KMS-11 (cell line): ENCODE data around the gene LDLR.
"Not testable (repeated sequence)": the region's sequence is repeated elsewhere in the genome, so short reads cannot be mapped to it uniquely, and the experiment has no call there.

Experiments used
- H2AFZ ChIP-seq: fragments of 200-600 bp; sonication (generic); 2 replicates; pipeline ENCODE4 v1.6.1; 2016; ENCODE audit warnings: antibody characterized with exemption, mixed run types, low read depth
- H3K27ac ChIP-seq: fragments of 200-600 bp; sonication (generic); 2 replicates; pipeline ENCODE4 v1.6.1; 2016; ENCODE audit warnings: mild to moderate bottlenecking, mixed run types
- H3K27me3 ChIP-seq: fragments of 200-600 bp; sonication (generic); 2 replicates; pipeline ENCODE4 v1.6.1; 2017; ENCODE audit warnings: mild to moderate bottlenecking, low read depth, mixed run types, moderate library complexity; ENCODE audit not compliant: insufficient read depth
- H3K36me3 ChIP-seq: fragments of 200-600 bp; sonication (generic); 2 replicates; pipeline ENCODE4 v1.6.1; 2017; ENCODE audit warnings: mild to moderate bottlenecking, mixed run types; ENCODE audit not compliant: insufficient read depth
- H3K4me1 ChIP-seq: fragments of 200-600 bp; sonication (generic); 2 replicates; pipeline ENCODE4 v1.6.1; 2016; ENCODE audit warnings: mild to moderate bottlenecking, low read depth, mixed run types; ENCODE audit not compliant: poor library complexity, severe bottlenecking
- H3K4me2 ChIP-seq: fragments of 200-600 bp; sonication (generic); 2 replicates; pipeline ENCODE4 v1.7.0; 2016; ENCODE audit warnings: mild to moderate bottlenecking, mixed run types
- H3K4me3 ChIP-seq: fragments of 200-600 bp; sonication (generic); IDR thresholded peaks from 2 replicates; pipeline ENCODE4 v1.6.1; 2017; ENCODE audit warnings: low read depth, low read length, mixed read lengths; ENCODE audit not compliant: insufficient read depth
- H3K79me2 ChIP-seq: fragments of 200-600 bp; sonication (generic); 2 replicates; pipeline ENCODE4 v1.6.1; 2016; ENCODE audit warnings: low read depth, mixed run types; ENCODE audit not compliant: insufficient read depth
- H3K9ac ChIP-seq: fragments of 200-600 bp; sonication (generic); 2 replicates; pipeline ENCODE4 v1.6.1; 2016; ENCODE audit warnings: mild to moderate bottlenecking, mixed run types
- H4K20me1 ChIP-seq: fragments of 200-600 bp; sonication (generic); 2 replicates; pipeline ENCODE4 v1.6.1; 2016; ENCODE audit warnings: mild to moderate bottlenecking, mixed run types; ENCODE audit not compliant: insufficient read depth
- TF ChIP-seq, protein P1 (sequence below): fragments of 200-600 bp; sonication (generic); conservative IDR thresholded peaks from 2 replicates; pipeline ENCODE4 v1.6.1; 2017; ENCODE audit warnings: low read depth, mild to moderate bottlenecking, antibody characterized with exemption, low read length, moderate library complexity, mixed read lengths

Gene LDLR

GRCh38 chr19:11073568-11073967 is 15.7 kb upstream of the LDLR start:
- TF ChIP-seq, protein P1, sequence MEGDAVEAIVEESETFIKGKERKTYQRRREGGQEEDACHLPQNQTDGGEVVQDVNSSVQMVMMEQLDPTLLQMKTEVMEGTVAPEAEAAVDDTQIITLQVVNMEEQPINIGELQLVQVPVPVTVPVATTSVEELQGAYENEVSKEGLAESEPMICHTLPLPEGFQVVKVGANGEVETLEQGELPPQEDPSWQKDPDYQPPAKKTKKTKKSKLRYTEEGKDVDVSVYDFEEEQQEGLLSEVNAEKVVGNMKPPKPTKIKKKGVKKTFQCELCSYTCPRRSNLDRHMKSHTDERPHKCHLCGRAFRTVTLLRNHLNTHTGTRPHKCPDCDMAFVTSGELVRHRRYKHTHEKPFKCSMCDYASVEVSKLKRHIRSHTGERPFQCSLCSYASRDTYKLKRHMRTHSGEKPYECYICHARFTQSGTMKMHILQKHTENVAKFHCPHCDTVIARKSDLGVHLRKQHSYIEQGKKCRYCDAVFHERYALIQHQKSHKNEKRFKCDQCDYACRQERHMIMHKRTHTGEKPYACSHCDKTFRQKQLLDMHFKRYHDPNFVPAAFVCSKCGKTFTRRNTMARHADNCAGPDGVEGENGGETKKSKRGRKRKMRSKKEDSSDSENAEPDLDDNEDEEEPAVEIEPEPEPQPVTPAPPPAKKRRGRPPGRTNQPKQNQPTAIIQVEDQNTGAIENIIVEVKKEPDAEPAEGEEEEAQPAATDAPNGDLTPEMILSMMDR = no peak
- Histone ChIP-seq H3K27ac (no peak overlapping the region), H4K20me1 (no peaks in the 10 kb centered on the region), H3K4me1 (no peaks in the 10 kb centered on the region), H3K36me3 (no peaks in the 10 kb centered on the region), H2AFZ (no peak overlapping the region), H3K4me2 (no peak overlapping the region), H3K27me3 (no peaks in the 10 kb centered on the region), H3K79me2 (no peaks in the 10 kb centered on the region), H3K4me3 (no peak overlapping the region), H3K9ac (no peak overlapping the region)

DNA sequence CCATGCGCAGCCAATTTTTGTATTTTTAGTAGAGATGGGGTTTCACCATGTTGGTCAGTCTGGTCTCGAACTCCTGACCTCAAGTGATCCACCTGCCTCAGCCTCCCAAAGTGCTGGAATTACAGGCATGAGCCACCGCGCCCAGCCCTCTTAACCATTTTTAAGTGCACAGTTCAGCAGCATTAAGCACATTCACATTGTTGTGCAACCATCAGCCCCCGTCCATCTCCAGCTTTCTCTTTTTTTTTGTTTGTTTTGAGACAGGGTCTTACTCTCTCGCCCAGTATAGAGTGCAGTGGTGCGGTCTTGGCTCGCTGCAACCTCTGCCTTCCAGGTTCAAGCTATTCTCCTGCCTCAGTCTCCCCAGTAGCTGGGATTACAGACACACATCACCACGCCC is 12.5 kb upstream of the LDLR start:
- not testable (repeated sequence) for H3K4me3 ChIP-seq, H4K20me1 ChIP-seq, H3K79me2 ChIP-seq, H3K27ac ChIP-seq, H3K27me3 ChIP-seq, H3K4me1 ChIP-seq, H3K4me2 ChIP-seq, H3K9ac ChIP-seq, H2AFZ ChIP-seq, H3K36me3 ChIP-seq

DNA sequence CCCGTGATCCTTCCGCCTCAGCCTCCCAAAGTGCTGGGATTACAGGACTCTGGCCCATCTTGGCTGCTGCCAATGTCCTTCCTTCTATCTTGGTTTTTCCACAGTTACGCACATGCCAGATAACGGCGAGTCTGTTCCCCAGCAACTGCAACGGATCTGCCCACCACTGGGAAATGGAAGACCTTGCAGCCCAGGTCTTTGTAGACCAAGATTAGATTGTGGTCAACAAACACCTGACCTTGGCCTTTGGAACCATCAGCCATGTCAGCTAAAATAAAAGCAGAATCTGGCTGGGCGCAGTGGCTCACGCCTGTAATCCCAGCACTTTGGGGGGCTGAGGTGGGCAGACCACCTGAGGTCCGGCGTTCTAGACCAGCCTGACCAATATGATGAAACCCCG is 10.4 kb upstream of the LDLR start:
- H2AFZ ChIP-seq = no peak overlapping the region
- no peak overlapping the region for H3K9ac ChIP-seq
- H3K27me3 ChIP-seq = no peaks in the 10 kb centered on the region
- H3K79me2 ChIP-seq = no peaks in the 10 kb centered on the region
- H3K4me2 ChIP-seq = no peak overlapping the region
- H3K36me3 ChIP-seq = no peaks in the 10 kb centered on the region
- no peaks in the 10 kb centered on the region for H4K20me1 ChIP-seq
- TF ChIP-seq, protein P1 = no peak
- no peak overlapping the region for H3K4me3 ChIP-seq
- no peaks in the 10 kb centered on the region for H3K4me1 ChIP-seq
- no peak overlapping the region for H3K27ac ChIP-seq

GRCh38 chr19:11079999-11080398 is 9.3 kb upstream of the LDLR start:
- no peak overlapping the region for H3K4me2 ChIP-seq
- H3K79me2 ChIP-seq = no peaks in the 10 kb centered on the region
- no peak overlapping the region for H2AFZ ChIP-seq
- H3K27ac ChIP-seq = no peak overlapping the region
- no peak overlapping the region for H3K4me3 ChIP-seq
- TF ChIP-seq, protein P1 = no peak
- no peaks in the 10 kb centered on the region for H3K36me3 ChIP-seq
- H3K27me3 ChIP-seq = no peaks in the 10 kb centered on the region
- H4K20me1 ChIP-seq = no peaks in the 10 kb centered on the region
- H3K9ac ChIP-seq = no peak overlapping the region
- H3K4me1 ChIP-seq = no peaks in the 10 kb centered on the region

DNA sequence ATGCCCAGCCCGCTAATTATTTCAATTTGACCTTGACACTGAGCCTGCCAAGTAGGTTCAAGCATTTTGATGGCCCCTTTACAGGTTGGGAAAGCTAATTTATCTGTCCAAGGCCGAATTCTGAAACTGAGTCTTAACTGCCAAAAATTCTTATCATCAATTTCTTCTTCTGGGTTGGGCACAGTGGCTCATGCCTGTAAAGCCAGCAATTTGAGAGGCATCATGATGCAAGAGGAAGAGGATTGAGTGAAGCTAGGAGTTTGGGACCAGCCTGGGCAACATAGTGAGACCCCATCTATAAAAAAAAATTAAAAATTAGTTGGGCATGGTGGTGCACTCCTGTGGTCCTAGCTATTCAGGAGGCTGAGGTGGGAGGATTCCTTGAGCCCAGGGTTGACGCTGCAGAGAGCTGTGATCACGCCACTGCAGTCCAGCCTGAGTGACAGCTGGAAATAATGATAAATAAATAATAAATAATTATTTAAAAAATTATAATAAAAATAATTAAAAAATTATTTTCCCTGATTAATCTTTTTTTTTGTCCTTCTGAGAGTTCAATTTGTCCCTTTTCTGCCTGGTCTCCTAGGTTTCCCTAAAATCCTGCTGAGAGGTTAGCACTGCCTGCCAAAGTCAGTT is 1.3 kb upstream of the LDLR start:
- peaks cover 33% of the 10 kb centered on the region for H3K4me1 ChIP-seq
- TF ChIP-seq, protein P1 = no peak

More for the DNA sequence above, 1.3 kb upstream of the LDLR start:
- Histone ChIP-seq H3K79me2 (peaks cover 33% of the 10 kb centered on the region), H3K36me3 (peaks cover 4% of the 10 kb centered on the region; the same call in 1 of the 2 replicates), H3K27ac (peak overlapping the region; percentile 89), H3K4me3 (no peak overlapping the region), H3K27me3 (no peaks in the 10 kb centered on the region), H2AFZ (peak overlapping the region; percentile 39; the same call in 1 of the 2 replicates), H3K9ac (peak overlapping the region; percentile 88; the same call in 1 of the 2 replicates), H3K4me2 (peak overlapping the region; percentile 94), H4K20me1 (peaks cover 13% of the 10 kb centered on the region; the same call in 1 of the 2 replicates)
